IMR-90 (cell line): Measurements from ENCODE around the gene BCAS3. TPM values are rescaled to one million over a fixed set of nuclear protein-coding genes. Genes with fewer than 3 reads are reported as not detected.

ENCODE experiments used
- ATAC-seq: fragments of 200-7000 bp; cut with Tn5 transposase; 2 replicates; pipeline ENCODE4 v1.9.1; 2020; ENCODE audit warnings: low read depth, mild to moderate bottlenecking, moderate library complexity
- BruUV-seq: library from RNA; stranded (reverse); fragments of 400-500 nt; replicated peaks from 2 replicates; lab custom pipeline; 2021; lab: Mats Ljungman, UMichigan
- CTCF ChIA-PET: fragments of 300-600 bp; formaldehyde crosslinking; extraction: SDS; loops from one replicate; lab custom pipeline; 2021; ENCODE audit warnings: antibody characterized with exemption; lab: Yijun Ruan, JAX
- POLR2A ChIA-PET: fragments of 300-600 bp; sonication (Branson Sonifier 250); formaldehyde crosslinking; loops from one replicate; lab custom pipeline; 2022; ENCODE audit warnings: antibody characterized with exemption; ENCODE audit not compliant: unreplicated experiment; lab: Charles Lee
- DNase-seq: peaks from one replicate; pipeline ENCODE4 v3.0.0; 2013
- H2AFZ ChIP-seq: replicated peaks from 2 replicates; pipeline ENCODE3; 2013; ENCODE audit warnings: low read length, mild to moderate bottlenecking; ENCODE audit not compliant: poor library complexity
- H2AK5ac ChIP-seq: 2 replicates; pipeline ENCODE4 v1.6.1; 2013; ENCODE audit warnings: low read depth, low read length, inconsistent platforms
- H2AK9ac ChIP-seq: replicated peaks from 2 replicates; pipeline ENCODE3; 2013; ENCODE audit warnings: mild to moderate bottlenecking, low read depth, low read length, moderate library complexity; ENCODE audit not compliant: poor library complexity
- H2BK120ac ChIP-seq: 2 replicates; pipeline ENCODE4 v1.6.1; 2013; ENCODE audit warnings: low read depth, low read length, inconsistent platforms
- H2BK15ac ChIP-seq: 3 replicates; pipeline ENCODE4 v1.6.1; 2013; ENCODE audit warnings: low read depth, low read length, inconsistent platforms
- H2BK20ac ChIP-seq: 2 replicates; pipeline ENCODE4 v1.6.1; 2013; ENCODE audit warnings: low read depth, mild to moderate bottlenecking, inconsistent platforms, low read length, moderate library complexity
- H2BK5ac ChIP-seq: 2 replicates; pipeline ENCODE4 v1.6.1; 2013; ENCODE audit warnings: mild to moderate bottlenecking, low read depth, low read length, inconsistent platforms; ENCODE audit not compliant: poor library complexity, severe bottlenecking
- H3K14ac ChIP-seq: replicated peaks from 2 replicates; pipeline ENCODE4 v1.6.1; 2013; ENCODE audit warnings: low read depth, low read length, inconsistent platforms
- H3K18ac ChIP-seq: 2 replicates; pipeline ENCODE4 v1.6.1; 2013; ENCODE audit warnings: low read depth, low read length, control low read depth
- H3K23ac ChIP-seq: 2 replicates; pipeline ENCODE4 v1.6.1; 2013; ENCODE audit warnings: low read depth, low read length, inconsistent platforms
- H3K27ac ChIP-seq: 2 replicates; pipeline ENCODE4 v1.5.1; 2013; ENCODE audit warnings: mild to moderate bottlenecking, control low read depth, low read length; ENCODE audit not compliant: insufficient read depth
- H3K27me3 ChIP-seq: 2 replicates; pipeline ENCODE4 v1.6.1; 2013; ENCODE audit warnings: low read length; ENCODE audit not compliant: control insufficient read depth, insufficient read depth
- H3K36me3 ChIP-seq: 2 replicates; pipeline ENCODE4 v1.6.1; 2013; ENCODE audit warnings: low read length, mixed read lengths; ENCODE audit not compliant: control insufficient read depth, insufficient read depth
- H3K4ac ChIP-seq: 2 replicates; pipeline ENCODE4 v1.6.1; 2013; ENCODE audit warnings: low read depth, low read length, inconsistent platforms
- H3K4me1 ChIP-seq: 2 replicates; pipeline ENCODE4 v1.6.1; 2013; ENCODE audit warnings: low read length, mixed read lengths; ENCODE audit not compliant: control insufficient read depth, insufficient read depth
- H3K4me2 ChIP-seq: 2 replicates; pipeline ENCODE4 v1.6.1; 2013; ENCODE audit warnings: low read depth, mild to moderate bottlenecking, control low read depth, low read length, moderate library complexity
- H3K4me3 ChIP-seq: 2 replicates; pipeline ENCODE4 v1.5.1; 2013; ENCODE audit warnings: low read depth, mild to moderate bottlenecking, control low read depth, low read length, moderate library complexity; ENCODE audit not compliant: insufficient read depth
- H3K56ac ChIP-seq: 2 replicates; pipeline ENCODE4 v1.6.1; 2013; ENCODE audit warnings: low read length, inconsistent platforms; ENCODE audit not compliant: insufficient read depth; ENCODE audit errors: extremely low read depth
- H3K79me1 ChIP-seq, 2 experiments: 2 replicates each; pipeline ENCODE4 v1.6.1; 2013; ENCODE audit warnings: low read length in 2 of 2, inconsistent platforms in 1 of 2, low read depth in 1 of 2
- H3K9ac ChIP-seq: 2 replicates; pipeline ENCODE4 v1.6.1; 2013; ENCODE audit warnings: low read depth, low read length, control low read depth
- H3K9me1 ChIP-seq: 2 replicates; pipeline ENCODE4 v1.6.1; 2013; ENCODE audit warnings: low read length, inconsistent platforms; ENCODE audit not compliant: insufficient read depth
- H3K9me3 ChIP-seq: 2 replicates; pipeline ENCODE4 v1.6.1; 2013; ENCODE audit warnings: low read length; ENCODE audit not compliant: control insufficient read depth, insufficient read depth
- H4K20me1 ChIP-seq: 2 replicates; pipeline ENCODE4 v1.6.1; 2013; ENCODE audit warnings: low read length, inconsistent platforms; ENCODE audit not compliant: insufficient read depth
- H4K5ac ChIP-seq: 2 replicates; pipeline ENCODE4 v1.6.1; 2013; ENCODE audit warnings: mild to moderate bottlenecking, low read depth, low read length, control low read depth
- H4K8ac ChIP-seq, 2 experiments: 2 replicates each; pipeline ENCODE4 v1.6.1; 2013; ENCODE audit warnings: low read depth in 2 of 2, low read length in 2 of 2, control low read depth in 1 of 2, inconsistent platforms in 1 of 2
- H4K91ac ChIP-seq: 2 replicates; pipeline ENCODE4 v1.6.1; 2013; ENCODE audit warnings: low read depth, low read length, inconsistent platforms; ENCODE audit not compliant: insufficient read depth
- BHLHE40 ChIP-seq: fragments of 150-350 bp; IDR thresholded peaks from 2 replicates; pipeline ENCODE4 v1.6.1; 2016; ENCODE audit warnings: mild to moderate bottlenecking, low read depth, low read length
- CEBPB ChIP-seq: IDR thresholded peaks from 2 replicates; pipeline ENCODE4 v1.6.1; 2012; ENCODE audit warnings: low read depth, low read length, improper control_type of control experiment
- CHD1 ChIP-seq: IDR thresholded peaks from 2 replicates; pipeline ENCODE4 v1.6.1; 2012; ENCODE audit warnings: low read depth, low read length, improper control_type of control experiment
- MAFK ChIP-seq: IDR thresholded peaks from 2 replicates; pipeline ENCODE4 v1.6.1; 2012; ENCODE audit warnings: low read depth, low read length, improper control_type of control experiment
- MXI1 ChIP-seq: IDR thresholded peaks from 2 replicates; pipeline ENCODE4 v1.6.1; 2012; ENCODE audit warnings: low read depth, mild to moderate bottlenecking, low read length, moderate library complexity, borderline replicate concordance
- RAD21 ChIP-seq: IDR thresholded peaks from 2 replicates; pipeline ENCODE4 v1.6.1; 2012; ENCODE audit warnings: low read length, improper control_type of control experiment
- RCOR1 ChIP-seq: IDR thresholded peaks from 2 replicates; pipeline ENCODE4 v1.6.1; 2012; ENCODE audit warnings: mild to moderate bottlenecking, low read length, improper control_type of control experiment; ENCODE audit not compliant: insufficient replicate concordance
- RFX5 ChIP-seq: IDR thresholded peaks from 2 replicates; pipeline ENCODE4 v1.8.0; 2012; ENCODE audit warnings: low read depth, mild to moderate bottlenecking, low read length, moderate library complexity
- SMC3 ChIP-seq: fragments of 150-350 bp; IDR thresholded peaks from 2 replicates; pipeline ENCODE4 v1.6.1; 2016; ENCODE audit warnings: low read depth, mild to moderate bottlenecking, antibody characterized with exemption, low read length, moderate library complexity
- WGBS, 2 experiments: methylation state at CpG; one replicate each; pipeline versions ENCODE4 v1.1.5 to v1.1.7; 2013; ENCODE audit warnings: missing lambda C conversion rate in 2 of 2; ENCODE audit not compliant: insufficient read length in 1 of 2; ENCODE audit errors: extremely low coverage in 2 of 2; 5-methylcytosine and 5-hydroxymethylcytosine counted together
- dilution Hi-C: fragments of 300-500 bp; cut with HindIII; formaldehyde crosslinking; loops from one replicate; pipeline ENCODE4 v1.14.3; 2018; ENCODE audit warnings: low sequenced_read_pairs; ENCODE audit not compliant: unreplicated experiment
- in situ Hi-C: fragments of 300-500 bp; cut with MboI; formaldehyde crosslinking; loops from 3 replicates; pipeline ENCODE4 v1.14.3; 2019; ENCODE audit warnings: low sequenced_read_pairs, inconsistent platforms, mixed read lengths
- intact Hi-C: fragments of 100-400 bp; cut with micrococcal nuclease; formaldehyde crosslinking; loops from 2 replicates; pipeline ENCODE4 v1.10.0; 2022
- polyA plus RNA-seq, 3 experiments: library from polyadenylated mRNA; depleted of rRNA; stranded (reverse); fragments of >200 nt; gene quantifications; 2 replicates each; pipeline ENCODE4 v1.2.3, GENCODE V29; 2012; ENCODE audit warnings: low replicate concordance in 1 of 3
- total RNA-seq: library from RNA; depleted of rRNA; stranded (reverse); fragments of >200 nt; gene quantifications from 2 replicates; pipeline ENCODE4 v1.2.3, GENCODE V29; 2012
- TF ChIP-seq, protein P1 (sequence below): fragments of 150-350 bp; IDR thresholded peaks from 2 replicates; pipeline ENCODE4 v1.6.1; 2017; ENCODE audit warnings: mild to moderate bottlenecking, antibody characterized with exemption, low read length, low read depth

Gene BCAS3
- total and polyA plus RNA-seq, 2 of the 4 experiments (the other 2 are of a cell fraction): 6.3 to 27.1 TPM

- Histone ChIP-seq H3K4me2 (no peak overlapping the region), H3K27me3 (no peaks in the 10 kb centered on the region), H3K23ac (0 out of 2 replicates have a peak overlapping the region, but pooled peaks have one; percentile 48), H3K9me1 (peaks cover 16% of the 10 kb centered on the region), H2BK15ac (no peak overlapping the region), H3K79me1 (peaks cover 0 to 23% of the 10 kb centered on the region in 2 experiments; a peak in 1 of 4 replicates), H2AK9ac (no peak overlapping the region), H2AFZ (no peak overlapping the region), H3K18ac (no peak overlapping the region), H4K8ac (no peak overlapping the region), H4K20me1 (no peaks in the 10 kb centered on the region), H3K4ac (no peak overlapping the region; the same call in 1 of the 2 replicates), H2BK5ac (no peak overlapping the region), H3K9me3 (no peaks in the 10 kb centered on the region), H3K14ac (no peak overlapping the region), H3K9ac (no peak overlapping the region), H2BK20ac (no peak overlapping the region), H4K91ac (no peak overlapping the region), H2AK5ac (peak overlapping the region; percentile 11; the same call in 1 of the 2 replicates), H3K36me3 (no peaks in the 10 kb centered on the region), H4K5ac (no peak overlapping the region), H2BK120ac (no peak overlapping the region), H3K4me1 (peaks cover 3% of the 10 kb centered on the region), H3K56ac (no peak overlapping the region), H3K27ac (no peak overlapping the region), H3K4me3 (no peak overlapping the region)
- ATAC-seq: no peak
- POLR2A ChIA-PET: interaction anchor here (0.6 kb wide), 1 partner anchor 163 kb away, joined by 3 read pairs; no protein-coding TSS in a partner anchor
- 52% methylated on average over 7 of the region's 18 CpGs; no CpG with 5 or more reads in 1 of the 2 experiments for WGBS, 2 experiments
- DNase-seq: no peak
- no TSS peak for BruUV-seq
- no peak for TF ChIP-seq SMC3
- TF ChIP-seq RFX5: no peak
- no peak for TF ChIP-seq RAD21
- TF ChIP-seq, protein P1, sequence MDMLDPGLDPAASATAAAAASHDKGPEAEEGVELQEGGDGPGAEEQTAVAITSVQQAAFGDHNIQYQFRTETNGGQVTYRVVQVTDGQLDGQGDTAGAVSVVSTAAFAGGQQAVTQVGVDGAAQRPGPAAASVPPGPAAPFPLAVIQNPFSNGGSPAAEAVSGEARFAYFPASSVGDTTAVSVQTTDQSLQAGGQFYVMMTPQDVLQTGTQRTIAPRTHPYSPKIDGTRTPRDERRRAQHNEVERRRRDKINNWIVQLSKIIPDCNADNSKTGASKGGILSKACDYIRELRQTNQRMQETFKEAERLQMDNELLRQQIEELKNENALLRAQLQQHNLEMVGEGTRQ: no peak
- TF ChIP-seq BHLHE40: no peak
- TF ChIP-seq MXI1: no peak
- no peak for TF ChIP-seq CHD1
- TF ChIP-seq MAFK: no peak
- TF ChIP-seq RCOR1: no peak
- TF ChIP-seq CEBPB: no peak
- CTCF ChIA-PET: interaction anchor here (0.8 to 1.2 kb wide), 2 partner anchors 9 to 10 kb away, joined by 3 to 4 read pairs; no protein-coding TSS in a partner anchor
- intact Hi-C loops (no loop called here), in situ Hi-C loops (no loop called here), dilution Hi-C loops (no loop called here)
Measured at GRCh38 chr17:61380836-61381525, 703.3 kb downstream of the BCAS3 start.
